AG09319 (cell line): ENCODE measurements around the gene HMSD.

Experiments
- DNase-seq: peaks from one replicate; pipeline ENCODE4 v3.0.0-alpha.2; 2010; ENCODE audit warnings: low read depth; ENCODE audit errors: extremely low read depth
- TF ChIP-seq, protein P1 (sequence below): IDR thresholded peaks from 2 replicates; pipeline ENCODE4 v1.5.1; 2011; ENCODE audit warnings: low read depth, mild to moderate bottlenecking, inconsistent platforms, low read length, moderate library complexity

Gene HMSD

DNA sequence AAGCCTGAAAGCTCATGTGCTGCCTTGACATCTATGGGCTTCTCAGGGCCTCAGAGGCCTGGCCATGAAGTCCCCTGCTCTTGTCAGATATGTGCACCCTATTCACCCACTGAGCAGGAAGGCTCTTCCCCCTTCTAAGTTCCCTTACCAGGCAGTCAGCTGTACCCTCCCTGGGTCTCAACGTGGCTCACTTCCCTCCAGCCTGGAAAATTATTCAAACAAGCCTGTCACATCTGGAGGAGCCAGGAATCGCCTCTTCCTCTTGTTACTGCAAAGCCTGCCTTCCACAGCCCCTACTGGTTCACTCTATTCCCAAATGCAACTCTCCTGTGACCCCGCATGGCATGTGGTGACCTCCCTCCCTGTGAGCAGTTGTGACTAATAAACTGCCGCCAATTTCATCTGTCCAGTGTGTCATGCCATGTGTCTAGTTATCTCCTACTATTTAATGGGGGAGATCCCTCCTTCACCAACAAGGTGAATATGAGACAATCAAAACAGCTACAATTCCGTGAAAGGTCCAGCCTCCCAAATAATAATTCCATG lies 12.4 kb downstream of the HMSD start:
- no peak for DNase-seq
- TF ChIP-seq, protein P1, sequence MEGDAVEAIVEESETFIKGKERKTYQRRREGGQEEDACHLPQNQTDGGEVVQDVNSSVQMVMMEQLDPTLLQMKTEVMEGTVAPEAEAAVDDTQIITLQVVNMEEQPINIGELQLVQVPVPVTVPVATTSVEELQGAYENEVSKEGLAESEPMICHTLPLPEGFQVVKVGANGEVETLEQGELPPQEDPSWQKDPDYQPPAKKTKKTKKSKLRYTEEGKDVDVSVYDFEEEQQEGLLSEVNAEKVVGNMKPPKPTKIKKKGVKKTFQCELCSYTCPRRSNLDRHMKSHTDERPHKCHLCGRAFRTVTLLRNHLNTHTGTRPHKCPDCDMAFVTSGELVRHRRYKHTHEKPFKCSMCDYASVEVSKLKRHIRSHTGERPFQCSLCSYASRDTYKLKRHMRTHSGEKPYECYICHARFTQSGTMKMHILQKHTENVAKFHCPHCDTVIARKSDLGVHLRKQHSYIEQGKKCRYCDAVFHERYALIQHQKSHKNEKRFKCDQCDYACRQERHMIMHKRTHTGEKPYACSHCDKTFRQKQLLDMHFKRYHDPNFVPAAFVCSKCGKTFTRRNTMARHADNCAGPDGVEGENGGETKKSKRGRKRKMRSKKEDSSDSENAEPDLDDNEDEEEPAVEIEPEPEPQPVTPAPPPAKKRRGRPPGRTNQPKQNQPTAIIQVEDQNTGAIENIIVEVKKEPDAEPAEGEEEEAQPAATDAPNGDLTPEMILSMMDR = no peak

DNA sequence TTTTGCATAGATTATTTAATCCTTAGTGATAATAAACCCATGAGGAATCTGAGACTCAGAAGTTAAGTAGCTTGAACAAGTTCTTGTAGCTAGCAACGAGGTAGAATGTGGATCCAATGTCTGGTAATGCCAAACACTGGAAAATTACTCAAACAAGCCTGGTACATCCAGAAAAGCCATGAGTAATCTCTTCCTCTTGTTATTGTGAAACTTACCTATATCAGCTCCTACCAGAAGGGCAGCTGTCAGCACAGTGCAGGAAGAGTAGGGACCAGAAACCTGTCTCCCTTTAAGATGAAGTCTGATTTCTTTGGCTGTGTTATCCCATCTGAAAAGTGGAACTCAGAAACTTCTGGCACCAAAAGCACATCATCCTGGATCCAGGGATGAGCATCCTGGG lies 13.0 kb downstream of the HMSD start:
- no peak for DNase-seq
- TF ChIP-seq, protein P1 = no peak

DNA sequence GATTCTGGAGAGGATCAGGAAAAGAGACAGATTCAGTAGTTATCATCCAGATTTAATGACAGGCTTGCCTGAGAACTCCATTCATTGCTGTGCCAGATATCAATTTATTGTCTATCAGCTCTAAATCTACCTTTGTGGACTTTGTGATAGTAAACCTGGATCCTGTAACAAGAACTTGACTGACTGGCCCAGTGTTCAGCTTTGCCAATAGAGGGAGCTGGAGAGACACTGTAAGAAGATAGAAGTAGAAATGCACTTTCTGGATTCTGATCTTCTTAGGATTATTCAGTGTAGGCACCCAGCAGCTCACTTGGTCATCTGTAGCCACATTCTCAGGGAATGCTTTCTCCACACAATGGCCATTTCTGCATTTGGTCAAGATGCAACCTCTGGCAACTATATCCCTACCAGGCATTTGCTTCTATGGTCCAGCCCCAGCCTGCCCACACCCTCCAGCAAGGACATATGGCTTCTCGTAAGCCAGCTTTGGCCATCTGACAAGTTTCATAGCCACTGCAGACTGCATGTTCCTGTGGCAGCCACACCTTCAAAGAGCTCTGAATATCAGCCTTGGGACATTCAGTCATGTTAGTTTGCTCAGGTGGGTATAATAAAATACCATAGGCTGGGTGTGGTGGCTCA lies 14.6 kb downstream of the HMSD start:
- TF ChIP-seq, protein P1 = peak; percentile 98
- DNase-seq = peak; percentile 47

DNA sequence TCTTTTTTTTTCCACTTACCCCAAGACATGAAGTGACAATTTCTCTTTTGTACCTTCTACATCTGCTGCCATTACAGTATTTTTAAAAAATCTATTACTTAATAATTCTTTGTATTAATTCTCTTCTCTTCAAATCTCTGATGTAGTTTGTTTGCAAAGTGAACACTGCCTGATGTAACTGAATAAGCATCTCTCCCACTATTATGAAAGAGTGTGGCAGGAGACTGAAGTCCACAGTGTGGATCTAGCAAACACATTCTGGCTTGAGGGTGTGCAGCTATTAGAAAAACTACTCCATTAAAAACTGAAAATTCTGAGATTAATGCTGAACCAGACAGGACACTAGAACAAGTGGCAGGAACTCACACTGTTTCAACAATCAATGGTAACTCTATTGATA lies 15.8 kb downstream of the HMSD start:
- DNase-seq = no peak
- TF ChIP-seq, protein P1 = no peak

DNA sequence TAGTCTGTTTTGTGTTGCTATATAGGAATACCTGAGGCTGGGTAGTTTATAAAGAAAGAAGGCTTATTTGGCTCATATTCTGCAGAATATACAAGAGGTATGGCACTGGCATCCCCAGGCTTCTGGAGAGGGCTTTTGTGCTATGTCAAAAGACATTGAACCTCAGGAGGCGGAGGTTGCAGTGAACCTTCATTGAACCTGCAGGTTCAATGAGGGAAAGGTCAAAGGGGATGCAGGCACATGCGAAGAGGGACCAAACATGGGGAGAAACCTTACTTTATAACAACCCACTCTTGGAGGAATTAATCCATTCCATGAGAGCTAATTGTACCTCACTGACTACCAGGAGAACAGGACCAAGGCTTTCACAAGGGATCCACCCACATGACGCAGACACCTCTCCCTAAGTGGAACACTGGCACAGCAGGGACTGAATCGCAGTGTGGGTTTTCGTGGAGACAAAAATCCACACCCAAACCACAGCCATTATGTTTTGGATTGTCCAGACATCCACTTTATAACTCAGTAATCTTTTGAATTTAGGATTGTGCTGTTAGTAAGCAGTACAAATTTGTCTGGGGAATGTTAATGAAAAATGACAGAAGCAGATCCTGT lies 16.7 kb downstream of the HMSD start:
- TF ChIP-seq, protein P1 = no peak
- no peak for DNase-seq

DNA sequence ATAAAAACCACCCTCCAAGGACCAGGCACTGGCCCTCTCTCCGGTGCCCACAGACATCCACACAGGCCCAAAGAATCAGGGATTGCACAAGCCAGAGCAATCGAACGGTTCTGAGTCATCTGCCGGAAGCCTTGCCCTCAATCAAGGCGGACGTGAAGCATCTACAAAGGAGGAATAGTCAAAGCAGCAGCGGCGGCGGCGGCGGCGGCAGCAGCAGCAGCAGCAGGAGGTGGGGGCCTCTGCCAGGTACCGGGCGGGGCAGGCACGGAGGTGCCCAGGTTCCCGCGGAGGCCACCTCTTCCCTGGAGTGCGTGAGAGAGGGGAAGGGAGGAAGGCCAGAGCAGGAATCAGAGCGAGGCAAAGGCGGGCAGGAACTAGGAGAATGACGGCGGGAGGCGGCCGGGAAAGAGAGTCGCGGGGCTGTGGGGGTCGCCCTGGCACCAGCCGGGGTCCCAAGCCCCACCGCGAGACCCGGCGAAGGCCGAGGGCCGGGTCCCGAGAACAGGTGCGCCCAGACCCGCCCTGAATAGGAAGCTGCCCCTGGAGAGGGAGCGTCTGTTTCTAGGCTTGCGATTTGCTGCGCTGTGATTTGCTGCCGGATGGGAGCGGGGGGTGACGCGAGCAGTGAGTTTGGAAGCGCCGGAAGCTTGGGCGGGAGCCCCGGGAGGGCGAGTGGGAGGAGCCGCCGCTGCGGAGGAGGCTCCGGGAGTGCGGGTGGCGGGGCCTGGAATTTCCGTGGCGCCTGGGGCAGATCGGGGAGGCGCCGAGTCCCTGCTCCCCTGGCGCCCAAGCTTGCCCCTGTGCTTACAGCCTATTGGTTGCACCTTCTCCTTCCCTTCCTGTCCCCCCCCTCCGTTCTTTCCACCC lies 21.1 kb downstream of the HMSD start, which contains the start of gene SERPINB8:
SERPINB8 (plus strand) TSS at position 140 of the 867 bp plus-strand sequence. CDS start 8,228 bp downstream, outside the sequence.
- peak; percentile 91 for DNase-seq
- TF ChIP-seq, protein P1 = no peak
